Neural progenitor cell (in vitro differentiated cells): ENCODE results near the gene SPATC1L.

ENCODE experiments used
- CTCF ChIP-seq: fragments of 200-600 bp; sonication (generic); IDR thresholded peaks from 2 replicates; pipeline ENCODE4 v1.5.1; 2017; ENCODE audit warnings: antibody characterized with exemption, mild to moderate bottlenecking
- EZH2 ChIP-seq: fragments of 200-600 bp; sonication (generic); IDR thresholded peaks from 2 replicates; pipeline ENCODE4 v1.6.1; 2017; ENCODE audit warnings: antibody characterized with exemption, mild to moderate bottlenecking, moderate library complexity
- EZH2phosphoT487 ChIP-seq: fragments of 200-600 bp; sonication (generic); IDR thresholded peaks from 2 replicates; pipeline ENCODE4 v1.6.1; 2017; ENCODE audit warnings: antibody characterized with exemption

- TF ChIP-seq CTCF = no peak
- no peak for TF ChIP-seq EZH2
- TF ChIP-seq EZH2phosphoT487 = no peak
Observed at GRCh38 chr21:46154155-46154954, 29.9 kb downstream of the SPATC1L start.
